Fibroblast of lung (primary cell): ENCODE data around the gene KIF16B.

Experiments used
- CTCF ChIP-seq, 2 donors: IDR thresholded peaks in 1 of 2; conservative IDR thresholded peaks in 1 of 2; 1 replicate in 1 of 2; 2 replicates in 1 of 2; pipeline ENCODE4 v1.5.1; 2011 to 2012; ENCODE audit warnings: low read length in 2 of 2, control low read depth in 1 of 2, inconsistent platforms in 1 of 2, low read depth in 1 of 2, mild to moderate bottlenecking in 1 of 2
- EZH2 ChIP-seq: IDR thresholded peaks from 2 replicates; pipeline ENCODE4 v1.5.1; 2012; ENCODE audit warnings: low read length, control low read depth, mild to moderate bottlenecking; ENCODE audit errors: missing control alignments

- TF ChIP-seq EZH2 (no peak), CTCF (conservative IDR thresholded peaks at IDR 0.05 in 1 of 2, IDR thresholded peaks at IDR 0.05 in 1 of 2; ENCODE audit: low read depth in 1 of 2, low read length in 2 of 2) (no peak)
Measured at GRCh38 chr20:16411361-16411760, 161.9 kb downstream of the KIF16B start.
